Parathyroid adenoma (tissue), 2 donors: ENCODE results near the gene ANKRD34B.

Source experiments
- H2AFZ ChIP-seq: fragments of 300-600 bp; sonication (generic); one replicate; pipeline ENCODE4 v1.7.0; 2017; ENCODE audit warnings: antibody characterized with exemption, mild to moderate bottlenecking
- H3K27ac ChIP-seq: fragments of 300-600 bp; sonication (generic); one replicate; pipeline ENCODE4 v1.7.0; 2017
- H3K27me3 ChIP-seq: fragments of 300-600 bp; sonication (generic); one replicate; pipeline ENCODE4 v1.7.0; 2017; ENCODE audit warnings: low read length; ENCODE audit not compliant: control insufficient read depth, insufficient read depth
- H3K36me3 ChIP-seq: fragments of 300-600 bp; sonication (generic); one replicate; pipeline ENCODE4 v1.7.0; 2017; ENCODE audit warnings: low read length; ENCODE audit not compliant: control insufficient read depth, insufficient read depth
- H3K4me1 ChIP-seq: fragments of 300-600 bp; sonication (generic); one replicate; pipeline ENCODE4 v1.7.0; 2017; ENCODE audit warnings: control low read depth
- H3K4me2 ChIP-seq: fragments of 300-600 bp; sonication (generic); one replicate; pipeline ENCODE4 v1.7.0; 2017; ENCODE audit warnings: low read length
- H3K4me3 ChIP-seq: fragments of 300-600 bp; sonication (generic); one replicate; pipeline ENCODE4 v1.7.0; 2017; ENCODE audit warnings: low read depth, low read length
- H3K79me2 ChIP-seq: fragments of 300-600 bp; sonication (generic); one replicate; pipeline ENCODE4 v1.7.0; 2017; ENCODE audit warnings: control low read depth
- H3K9ac ChIP-seq: fragments of 300-600 bp; sonication (generic); one replicate; pipeline ENCODE4 v1.7.0; 2017; ENCODE audit warnings: mild to moderate bottlenecking
- H3K9me3 ChIP-seq: fragments of 300-600 bp; sonication (generic); one replicate; pipeline ENCODE4 v1.7.0; 2017; ENCODE audit warnings: low read length; ENCODE audit not compliant: control insufficient read depth
- TF ChIP-seq, protein P1 (sequence below): fragments of 300-600 bp; sonication (generic); IDR thresholded peaks from one replicate; pipeline ENCODE4 v1.7.0; 2017; ENCODE audit warnings: antibody characterized with exemption, mild to moderate bottlenecking
- donor health status: primary hyperparathyroidism.

ANKRD34B gene

DNA sequence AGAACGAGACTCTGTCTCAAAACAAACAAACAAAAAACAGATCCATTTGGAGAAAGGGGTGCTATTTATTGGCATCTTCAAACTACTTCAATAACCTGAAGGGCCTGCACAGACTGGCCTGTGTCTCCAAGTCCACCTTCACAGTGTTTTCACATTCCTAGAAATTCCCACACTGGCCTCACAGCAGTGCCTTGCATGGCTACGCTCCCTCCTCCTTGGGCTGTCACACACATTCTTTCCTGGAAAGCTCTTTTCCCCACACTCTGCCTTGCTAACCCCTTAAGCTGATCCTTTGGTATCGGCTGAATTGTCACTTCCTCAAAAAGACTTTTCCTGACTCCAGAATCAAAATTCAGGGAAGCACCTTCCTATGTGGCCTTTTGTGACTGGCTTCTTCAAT is 62.4 kb downstream of the ANKRD34B start:
- Histone ChIP-seq H3K79me2 (no peaks in the 10 kb centered on the region), H3K36me3 (no peaks in the 10 kb centered on the region), H3K4me3 (no peak overlapping the region), H3K27ac (no peak overlapping the region), H2AFZ (no peak overlapping the region), H3K9me3 (no peaks in the 10 kb centered on the region), H3K4me2 (no peak overlapping the region), H3K27me3 (no peaks in the 10 kb centered on the region), H3K4me1 (no peaks in the 10 kb centered on the region), H3K9ac (no peak overlapping the region)
- TF ChIP-seq, protein P1, sequence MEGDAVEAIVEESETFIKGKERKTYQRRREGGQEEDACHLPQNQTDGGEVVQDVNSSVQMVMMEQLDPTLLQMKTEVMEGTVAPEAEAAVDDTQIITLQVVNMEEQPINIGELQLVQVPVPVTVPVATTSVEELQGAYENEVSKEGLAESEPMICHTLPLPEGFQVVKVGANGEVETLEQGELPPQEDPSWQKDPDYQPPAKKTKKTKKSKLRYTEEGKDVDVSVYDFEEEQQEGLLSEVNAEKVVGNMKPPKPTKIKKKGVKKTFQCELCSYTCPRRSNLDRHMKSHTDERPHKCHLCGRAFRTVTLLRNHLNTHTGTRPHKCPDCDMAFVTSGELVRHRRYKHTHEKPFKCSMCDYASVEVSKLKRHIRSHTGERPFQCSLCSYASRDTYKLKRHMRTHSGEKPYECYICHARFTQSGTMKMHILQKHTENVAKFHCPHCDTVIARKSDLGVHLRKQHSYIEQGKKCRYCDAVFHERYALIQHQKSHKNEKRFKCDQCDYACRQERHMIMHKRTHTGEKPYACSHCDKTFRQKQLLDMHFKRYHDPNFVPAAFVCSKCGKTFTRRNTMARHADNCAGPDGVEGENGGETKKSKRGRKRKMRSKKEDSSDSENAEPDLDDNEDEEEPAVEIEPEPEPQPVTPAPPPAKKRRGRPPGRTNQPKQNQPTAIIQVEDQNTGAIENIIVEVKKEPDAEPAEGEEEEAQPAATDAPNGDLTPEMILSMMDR = no peak
